OCI-LY3 (cell line): ENCODE data around the gene PITX2.

Experiments
- EZH2phosphoT487 ChIP-seq: fragments of 200-600 bp; shearing (Covaris generic); IDR thresholded peaks from 2 replicates; pipeline ENCODE4 v1.6.1; 2018; ENCODE audit warnings: antibody characterized with exemption, mixed run types, low read depth
- TF ChIP-seq, protein P1 (sequence below): fragments of 200-600, 300-600 bp; sonication (generic); IDR thresholded peaks from 2 replicates; pipeline ENCODE4 v1.5.1; 2014; ENCODE audit warnings: antibody characterized with exemption, low read length, low read depth

DNA sequence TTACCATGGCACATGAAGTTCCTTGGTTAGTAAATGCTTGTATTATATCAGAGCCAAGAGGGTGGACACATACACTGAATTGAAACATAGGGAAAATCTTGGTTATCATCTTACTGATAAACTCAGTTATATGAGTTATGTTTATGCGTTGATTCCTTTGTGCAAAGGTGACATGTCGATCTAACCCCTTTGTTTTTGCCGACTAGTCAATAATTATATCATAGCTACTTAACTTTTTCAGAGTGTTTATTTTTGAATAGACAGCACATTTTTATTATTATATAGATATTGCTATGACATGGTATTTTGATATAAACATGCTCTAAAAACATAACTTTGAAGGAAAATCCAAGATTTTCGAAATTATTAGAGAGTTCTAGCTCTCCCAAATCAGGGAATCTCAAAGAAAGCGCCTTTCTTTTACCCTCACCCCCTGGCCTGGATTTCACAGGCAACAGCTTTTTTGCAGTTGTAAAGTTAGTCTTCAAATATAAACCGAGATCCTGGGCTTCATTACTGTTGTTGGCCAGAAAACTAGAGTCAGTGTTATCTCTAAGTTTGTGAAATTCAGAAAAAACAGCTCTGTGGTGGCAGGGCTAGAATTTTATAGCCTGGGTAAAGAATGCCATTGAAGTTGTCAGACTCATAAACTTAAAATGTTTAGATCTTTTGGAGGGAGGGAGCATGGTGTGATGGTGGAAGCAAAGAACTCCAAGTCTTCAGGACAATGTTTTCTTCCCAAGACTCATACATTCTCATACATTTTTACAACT lies 45.8 kb upstream of the PITX2 start:
- TF ChIP-seq EZH2phosphoT487, result no peak
- TF ChIP-seq, protein P1, sequence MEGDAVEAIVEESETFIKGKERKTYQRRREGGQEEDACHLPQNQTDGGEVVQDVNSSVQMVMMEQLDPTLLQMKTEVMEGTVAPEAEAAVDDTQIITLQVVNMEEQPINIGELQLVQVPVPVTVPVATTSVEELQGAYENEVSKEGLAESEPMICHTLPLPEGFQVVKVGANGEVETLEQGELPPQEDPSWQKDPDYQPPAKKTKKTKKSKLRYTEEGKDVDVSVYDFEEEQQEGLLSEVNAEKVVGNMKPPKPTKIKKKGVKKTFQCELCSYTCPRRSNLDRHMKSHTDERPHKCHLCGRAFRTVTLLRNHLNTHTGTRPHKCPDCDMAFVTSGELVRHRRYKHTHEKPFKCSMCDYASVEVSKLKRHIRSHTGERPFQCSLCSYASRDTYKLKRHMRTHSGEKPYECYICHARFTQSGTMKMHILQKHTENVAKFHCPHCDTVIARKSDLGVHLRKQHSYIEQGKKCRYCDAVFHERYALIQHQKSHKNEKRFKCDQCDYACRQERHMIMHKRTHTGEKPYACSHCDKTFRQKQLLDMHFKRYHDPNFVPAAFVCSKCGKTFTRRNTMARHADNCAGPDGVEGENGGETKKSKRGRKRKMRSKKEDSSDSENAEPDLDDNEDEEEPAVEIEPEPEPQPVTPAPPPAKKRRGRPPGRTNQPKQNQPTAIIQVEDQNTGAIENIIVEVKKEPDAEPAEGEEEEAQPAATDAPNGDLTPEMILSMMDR, result no peak
